ENCODE data around the gene LNX2.

The LNX2 gene

GRCh38 chr13:27620377-27621115 lies at the start of gene LNX2:
TSS of gene LNX2 (minus strand) at chr13:27620529. CDS start at chr13:27581703, 38,826 bp downstream.
- DNase-seq, result peak; percentile 98

GRCh38 chr13:27667946-27668345 lies 47.6 kb upstream of the LNX2 start:
- no peak for DNase-seq

- DNase-seq, result no peak
These were observed 46.6 kb upstream of the LNX2 start for GRCh38 chr13:27666951-27667350.

GRCh38 chr13:27665761-27666160 lies 45.4 kb upstream of the LNX2 start:
- DNase-seq, result no peak

- DNase-seq, result no peak
These were observed 45.0 kb upstream of the LNX2 start for GRCh38 chr13:27665333-27665732.

- no peak for DNase-seq
These were observed 43.6 kb upstream of the LNX2 start for GRCh38 chr13:27663947-27664346.

- DNase-seq, result no peak
These were observed 42.6 kb upstream of the LNX2 start for GRCh38 chr13:27662738-27663470.

- no peak for DNase-seq
These were observed 40.7 kb upstream of the LNX2 start for GRCh38 chr13:27661017-27661416.

- no peak for DNase-seq
These were observed 40.2 kb upstream of the LNX2 start for GRCh38 chr13:27660511-27660910.

GRCh38 chr13:27659145-27659865 lies 39.0 kb upstream of the LNX2 start:
- no peak for DNase-seq

GRCh38 chr13:27658546-27658945 lies 38.2 kb upstream of the LNX2 start:
- no peak for DNase-seq

- no peak for DNase-seq
These were observed 37.4 kb upstream of the LNX2 start for GRCh38 chr13:27657724-27658123.

GRCh38 chr13:27654816-27655215 lies 34.5 kb upstream of the LNX2 start:
- DNase-seq, result no peak

- DNase-seq, result no peak
These were observed 33.7 kb upstream of the LNX2 start for GRCh38 chr13:27654059-27654458.

GRCh38 chr13:27650312-27650711 lies 30.0 kb upstream of the LNX2 start:
- DNase-seq, result no peak

- DNase-seq, result peak; percentile 32
These were observed 24.0 kb upstream of the LNX2 start for GRCh38 chr13:27644302-27644701.

- no peak for DNase-seq
These were observed 23.2 kb upstream of the LNX2 start for GRCh38 chr13:27643334-27644132.

- DNase-seq, result no peak
These were observed 21.6 kb upstream of the LNX2 start for GRCh38 chr13:27641711-27642502.

- DNase-seq, result no peak
These were observed 18.9 kb upstream of the LNX2 start for GRCh38 chr13:27639186-27639585.

GRCh38 chr13:27638521-27638920 lies 18.2 kb upstream of the LNX2 start:
- DNase-seq, result no peak

GRCh38 chr13:27638001-27638400 lies 17.7 kb upstream of the LNX2 start:
- no peak for DNase-seq

GRCh38 chr13:27637289-27637626 lies 16.9 kb upstream of the LNX2 start:
- no peak for DNase-seq
